DMS153 (cell line): ENCODE data around the gene KIAA0825.
"Not testable (repeated sequence)": the region's sequence is repeated elsewhere in the genome, so short reads cannot be mapped to it uniquely, and the experiment has no call there.

ENCODE experiments used
- DNase-seq: peaks from one replicate; lab custom pipeline; 2025; lab: John Stamatoyannopoulos, UW

The KIAA0825 gene

DNA sequence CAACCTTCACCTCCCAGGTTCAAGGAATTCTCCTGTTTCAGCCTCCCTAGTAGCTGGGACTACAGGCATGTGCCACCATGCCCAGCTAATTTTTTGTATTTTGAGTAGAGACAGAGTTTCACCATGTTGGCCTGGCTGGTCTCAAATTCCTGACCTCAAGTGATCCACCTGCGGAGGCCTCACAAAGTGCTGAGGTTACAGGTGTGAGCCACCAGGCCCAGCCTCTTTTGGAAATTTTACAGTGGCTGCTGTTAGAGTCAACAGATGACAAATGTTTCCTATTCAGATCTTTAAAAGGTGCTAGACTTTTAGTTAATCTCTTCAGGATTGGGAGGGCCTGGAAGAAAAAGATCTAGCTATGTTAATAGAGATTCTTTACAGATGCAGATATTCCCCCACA lies 45.1 kb downstream of the KIAA0825 start:
- DNase-seq, result not testable (repeated sequence)

DNA sequence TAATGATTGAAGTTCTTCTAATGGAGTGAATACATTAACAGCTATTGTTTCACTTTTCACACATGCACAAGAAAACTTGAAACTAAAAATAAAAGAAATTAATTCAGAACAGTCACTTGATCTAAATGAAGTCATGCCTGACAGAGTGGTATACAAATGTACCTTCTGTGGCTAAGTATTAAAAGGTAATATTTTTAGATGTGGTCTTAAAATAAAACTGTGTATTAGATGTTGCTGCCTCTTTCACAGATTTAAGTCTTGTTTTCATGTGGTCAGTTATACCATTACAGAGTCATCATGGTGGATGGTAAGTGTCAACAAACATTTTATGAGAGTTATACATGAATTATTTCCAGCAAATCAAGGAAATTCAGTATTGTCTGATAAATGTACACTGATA lies 47.0 kb downstream of the KIAA0825 start:
- no peak for DNase-seq

DNA sequence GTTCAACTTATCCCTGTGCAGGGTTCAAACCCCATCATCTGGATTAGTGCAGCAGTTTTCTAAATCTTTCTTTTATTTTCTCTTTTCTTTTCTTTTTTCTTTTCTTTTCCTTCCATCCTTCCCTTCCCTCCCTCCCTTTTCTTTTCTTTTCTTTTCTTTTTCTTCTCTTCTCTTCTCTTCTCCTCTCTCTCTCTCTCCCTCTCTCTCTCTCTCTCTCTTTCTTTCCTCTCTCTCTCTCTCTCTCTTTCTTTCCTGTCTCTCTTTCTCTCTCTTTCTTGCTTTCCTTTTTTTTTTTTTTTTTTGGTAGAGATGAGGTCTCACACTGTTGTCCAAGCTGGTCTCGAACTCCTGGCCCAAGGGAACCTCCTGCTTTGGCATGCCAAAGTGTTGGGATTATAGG lies 53.6 kb downstream of the KIAA0825 start:
- DNase-seq, result no peak

DNA sequence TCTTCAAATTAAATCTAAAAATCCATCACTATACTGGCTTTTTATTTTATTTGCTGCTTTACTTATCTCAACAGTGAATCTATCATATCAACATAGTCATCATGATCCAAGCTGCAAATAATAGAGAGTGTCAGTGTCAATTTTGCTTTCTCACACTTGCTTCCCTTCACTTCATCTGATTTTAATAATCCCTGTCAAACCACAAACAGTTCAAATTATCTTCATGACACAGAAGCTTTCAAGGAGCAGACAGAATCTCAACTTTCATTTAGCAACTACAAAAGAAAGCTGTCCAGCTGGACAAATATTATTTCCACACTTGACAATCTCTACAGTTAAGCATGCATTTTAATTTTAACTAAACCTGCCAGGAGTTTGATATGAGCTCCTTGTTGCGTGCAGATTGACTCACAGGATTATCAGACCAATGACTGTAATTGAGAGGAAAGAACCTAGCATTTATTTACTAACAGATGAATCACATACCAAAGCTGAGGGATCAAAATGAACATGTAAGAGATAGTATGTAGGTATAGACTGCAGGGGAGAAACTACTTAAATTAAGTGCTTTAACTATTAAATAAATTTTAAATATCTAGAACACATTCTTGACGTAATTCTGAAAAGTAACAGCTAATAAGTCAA lies 56.0 kb downstream of the KIAA0825 start:
- DNase-seq, result no peak

DNA sequence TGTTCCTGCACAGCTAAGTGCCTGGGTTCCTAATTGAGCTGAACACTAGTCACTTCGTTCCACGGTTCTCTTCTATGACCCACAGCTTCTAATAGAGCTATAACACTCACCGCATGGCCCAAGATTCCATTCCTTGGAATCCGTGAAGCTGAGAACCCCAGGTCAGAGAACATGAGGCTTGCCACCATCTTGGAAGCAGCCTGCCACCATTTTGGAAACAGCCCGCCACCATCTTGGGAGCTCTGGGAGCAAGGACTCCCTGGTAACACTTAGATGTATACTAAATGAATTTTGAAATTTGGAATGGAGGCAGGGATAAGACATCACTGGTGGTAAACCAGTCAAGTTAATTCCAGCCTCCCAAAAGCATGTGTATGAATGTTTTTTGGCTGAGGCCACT lies 60.4 kb downstream of the KIAA0825 start:
- DNase-seq, result no peak

DNA sequence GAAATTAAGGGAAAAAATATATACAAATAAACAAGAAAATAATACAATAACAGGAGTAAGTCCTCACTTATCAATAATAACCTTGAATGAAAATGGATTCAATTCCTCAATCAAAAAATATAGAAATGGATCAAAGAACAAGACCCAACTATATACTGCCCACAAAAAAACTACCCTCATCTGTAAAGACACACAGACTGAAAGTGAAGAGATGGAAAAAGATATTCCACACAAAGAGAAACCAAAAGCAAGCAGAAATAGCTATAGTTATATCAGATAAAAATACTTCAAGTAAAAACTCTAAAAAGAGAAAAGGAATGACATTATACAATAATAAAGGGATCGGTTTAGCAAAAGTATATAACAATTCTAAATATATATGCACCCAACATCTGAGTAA lies 66.5 kb downstream of the KIAA0825 start:
- no peak for DNase-seq

DNA sequence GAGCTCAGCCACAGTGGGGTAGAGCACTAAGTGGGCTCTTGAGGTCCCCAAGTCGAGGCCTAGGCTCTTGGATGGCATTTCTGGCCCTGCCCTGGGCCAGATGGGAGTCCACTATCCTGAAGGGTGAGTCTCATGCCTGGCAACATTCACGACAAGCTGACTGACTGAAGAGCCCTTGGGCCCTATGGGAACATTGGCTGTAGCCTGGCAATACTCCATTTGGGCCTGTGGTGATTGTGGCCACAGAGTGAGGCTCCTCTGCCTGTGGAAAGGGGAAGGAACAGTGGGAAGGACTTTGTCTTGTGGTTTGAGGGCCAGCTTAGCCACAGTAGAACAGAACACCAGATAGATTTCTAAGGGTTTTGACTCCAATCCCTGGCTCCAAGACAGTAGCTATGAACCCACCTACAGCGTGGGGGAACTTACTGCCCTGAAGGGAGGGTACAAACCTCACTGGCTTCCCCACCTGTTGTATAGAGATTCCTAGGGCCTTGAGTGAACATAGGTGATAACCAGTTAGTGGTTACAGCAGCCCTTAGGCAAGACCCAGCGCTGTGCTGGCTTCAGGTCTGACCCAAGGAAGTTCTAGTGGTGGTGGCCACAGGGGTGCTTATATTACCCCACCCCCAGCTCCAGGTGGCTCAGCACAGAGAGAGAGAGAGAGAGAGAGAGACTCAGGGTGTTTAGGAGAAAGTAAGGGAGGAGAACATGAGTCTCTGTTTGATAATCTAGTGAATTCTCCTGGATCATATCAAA lies 72.4 kb downstream of the KIAA0825 start:
- no peak for DNase-seq

DNA sequence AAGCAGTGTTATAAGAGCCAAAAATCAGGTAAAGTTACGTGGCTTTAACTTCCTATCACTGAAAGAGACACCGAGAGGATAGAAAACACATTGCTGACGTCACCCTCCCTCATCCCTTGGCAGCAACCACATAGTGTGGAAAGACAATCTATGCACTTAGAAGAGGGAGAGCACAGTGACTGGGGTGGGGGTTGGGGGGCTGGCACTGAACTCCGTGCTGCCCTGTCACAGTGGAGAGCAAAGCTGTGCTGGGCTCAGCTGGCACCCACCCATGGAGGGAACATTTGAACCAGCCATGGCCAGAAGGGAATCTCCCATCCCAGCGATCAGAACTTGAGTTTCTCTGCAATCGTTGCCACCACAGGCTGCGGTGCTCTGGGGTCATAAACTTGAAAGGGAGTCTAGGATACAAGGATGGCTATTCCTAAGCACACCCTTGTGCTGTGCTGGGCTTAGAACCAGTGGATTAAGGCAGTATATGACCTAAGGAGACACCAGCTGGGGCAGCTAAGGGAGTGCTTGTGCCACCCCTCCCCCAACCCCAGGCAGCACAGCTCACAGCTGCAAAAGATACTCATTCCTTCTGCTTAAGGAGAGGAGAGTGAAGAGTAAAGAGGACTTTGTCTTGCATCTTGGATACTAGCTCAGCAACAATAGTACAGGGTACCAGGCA lies 73.4 kb downstream of the KIAA0825 start:
- no peak for DNase-seq

DNA sequence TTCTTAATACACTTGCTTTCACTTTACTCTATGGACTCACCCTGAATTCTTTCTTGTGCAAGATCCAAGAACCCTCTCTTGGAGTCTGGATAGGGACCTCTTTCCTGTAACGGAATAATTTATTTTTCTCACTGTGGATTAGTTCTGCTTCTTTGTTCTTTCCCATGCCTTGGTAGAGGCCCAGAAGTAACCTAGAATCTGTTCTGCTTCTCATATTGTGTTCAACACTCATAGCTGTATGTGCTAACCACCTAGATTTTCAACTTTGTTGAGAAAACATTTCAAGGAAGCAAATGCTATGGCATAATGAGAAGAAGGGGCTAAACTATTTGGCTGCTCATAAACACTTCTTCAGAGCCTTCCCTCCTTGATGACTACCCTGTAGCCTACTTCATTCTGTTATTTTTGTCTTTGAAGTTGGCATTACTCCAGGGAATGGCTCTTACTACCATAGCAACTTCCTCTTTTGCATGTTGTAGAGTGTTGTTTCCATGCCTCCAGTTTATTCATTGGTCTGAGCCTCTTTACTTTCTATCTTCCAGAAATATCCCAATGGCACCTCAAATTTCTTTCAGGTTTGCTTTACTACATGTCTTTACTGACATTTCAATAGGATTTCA lies 74.3 kb downstream of the KIAA0825 start:
- DNase-seq, result no peak

DNA sequence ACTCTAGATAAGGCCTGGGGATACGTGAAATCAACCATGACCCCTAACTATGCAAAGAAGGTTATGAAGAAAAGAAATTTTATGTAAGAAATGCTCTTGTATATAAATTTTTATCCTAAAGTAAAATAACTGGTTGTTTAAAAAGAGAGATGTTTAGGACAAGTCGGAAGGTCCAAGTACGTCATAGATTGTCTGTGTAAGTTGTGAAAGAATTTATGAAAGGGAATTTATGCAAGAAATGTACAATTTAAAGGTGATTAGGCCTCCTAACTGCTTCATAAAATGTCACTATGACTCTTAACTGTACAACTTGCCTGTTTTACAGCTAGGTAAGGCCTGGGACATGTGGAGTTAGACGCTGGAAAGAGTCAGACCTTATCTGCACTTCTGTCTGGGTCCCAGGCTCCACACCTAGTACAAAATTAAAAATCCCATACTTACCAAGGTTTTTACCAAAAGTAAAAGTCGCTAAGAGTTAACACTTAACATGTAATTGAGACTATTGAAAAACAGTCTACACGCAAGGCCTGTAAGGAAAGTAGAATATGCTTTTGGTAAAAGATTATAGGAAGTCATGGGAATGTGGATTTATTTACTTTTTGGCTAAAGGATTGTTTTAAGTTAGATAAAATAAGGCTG lies 77.4 kb downstream of the KIAA0825 start:
- no peak for DNase-seq

DNA sequence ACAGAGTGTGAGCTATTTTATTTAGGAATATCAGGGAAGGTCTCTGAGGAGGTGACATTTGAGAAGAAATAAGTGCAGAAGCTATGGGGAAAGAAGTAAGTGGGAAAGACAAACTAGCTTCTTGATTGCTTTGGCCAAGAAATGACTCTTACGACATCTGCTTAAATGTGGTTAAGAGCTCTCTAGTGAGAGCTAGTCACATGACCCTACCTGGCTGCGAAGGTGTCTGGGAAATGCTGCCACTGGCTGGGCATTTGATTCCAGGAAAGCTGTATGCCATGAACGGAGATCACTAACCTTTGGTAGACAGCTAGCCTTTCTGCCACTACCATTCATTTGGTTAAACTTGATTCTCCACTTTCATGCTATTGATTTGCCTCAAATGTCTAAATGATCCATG lies 80.1 kb downstream of the KIAA0825 start:
- DNase-seq, result no peak

DNA sequence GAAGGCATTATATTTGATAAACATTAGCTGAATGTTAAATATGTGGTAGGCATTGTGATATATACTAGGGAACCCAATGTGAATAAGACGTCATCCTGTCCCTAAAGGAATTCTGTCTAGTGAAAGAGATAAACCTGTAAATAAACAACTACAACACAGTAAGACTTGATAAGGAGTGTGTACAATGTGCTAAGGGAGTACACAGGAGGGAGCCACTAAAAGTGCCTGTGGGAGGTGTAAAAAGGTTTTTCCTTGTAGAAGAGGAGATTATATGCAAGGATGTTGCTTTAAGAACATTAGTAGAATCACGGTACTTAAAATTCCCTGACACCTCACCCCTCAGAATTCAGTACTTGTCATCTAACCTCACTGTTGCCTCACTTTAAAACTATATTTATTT lies 91.7 kb downstream of the KIAA0825 start:
- DNase-seq, result no peak

DNA sequence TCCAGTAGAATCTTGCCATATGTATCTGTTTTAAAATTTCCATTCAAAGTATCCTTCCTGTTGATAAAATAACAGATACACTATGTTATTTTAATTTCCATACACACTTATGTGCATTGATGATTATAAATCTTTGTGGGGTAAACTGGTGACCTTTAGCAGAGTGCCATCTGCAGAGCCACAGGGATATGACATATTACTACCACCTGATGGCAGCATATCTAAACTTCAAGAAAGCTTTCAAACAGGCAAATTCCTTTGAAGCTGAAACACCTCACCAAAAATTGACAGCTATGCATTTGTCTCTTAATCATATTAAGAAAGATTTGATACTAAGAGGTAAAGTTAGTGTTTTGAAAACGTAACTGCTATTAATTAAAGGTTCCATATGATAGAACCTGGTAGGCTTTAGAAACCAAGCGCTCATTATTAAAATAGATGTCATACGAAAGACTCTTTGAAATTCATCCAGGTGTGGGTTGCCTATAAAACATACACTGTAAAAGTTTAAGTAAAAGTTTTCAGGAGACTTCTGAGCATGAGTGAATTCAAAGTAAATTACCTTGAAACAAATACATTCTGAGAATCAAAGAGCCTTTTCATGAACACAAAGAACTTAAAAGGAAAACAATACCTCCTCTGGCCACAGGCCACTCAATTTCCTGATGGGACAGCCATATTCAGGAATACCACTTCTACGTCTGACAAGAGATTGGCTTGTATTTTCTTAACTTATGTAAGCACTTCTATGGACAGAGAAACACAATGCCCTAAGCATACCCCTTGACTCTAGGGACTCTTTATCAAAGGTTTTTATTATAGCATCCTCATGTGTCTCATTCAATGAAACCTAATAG lies 93.3 kb downstream of the KIAA0825 start:
- DNase-seq, result peak; percentile 9

DNA sequence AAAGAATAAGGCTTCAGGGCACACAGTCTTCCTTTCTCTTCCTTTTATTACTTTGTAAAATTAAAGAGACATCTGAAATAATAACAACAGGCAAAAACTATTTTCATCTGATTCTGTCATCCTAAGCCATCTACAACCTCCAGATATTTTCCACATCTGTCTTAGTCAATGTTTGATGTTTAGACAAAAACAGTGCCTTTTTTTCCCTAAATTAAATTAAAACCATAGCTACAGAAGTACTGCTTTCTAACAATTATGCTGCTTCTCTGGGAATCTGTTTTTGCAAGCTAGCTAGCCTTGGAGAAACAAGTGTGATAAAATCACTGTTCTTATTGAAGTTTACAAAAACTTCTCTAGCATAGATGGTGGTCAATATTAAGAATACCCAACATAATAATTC lies 95.4 kb downstream of the KIAA0825 start:
- no peak for DNase-seq

DNA sequence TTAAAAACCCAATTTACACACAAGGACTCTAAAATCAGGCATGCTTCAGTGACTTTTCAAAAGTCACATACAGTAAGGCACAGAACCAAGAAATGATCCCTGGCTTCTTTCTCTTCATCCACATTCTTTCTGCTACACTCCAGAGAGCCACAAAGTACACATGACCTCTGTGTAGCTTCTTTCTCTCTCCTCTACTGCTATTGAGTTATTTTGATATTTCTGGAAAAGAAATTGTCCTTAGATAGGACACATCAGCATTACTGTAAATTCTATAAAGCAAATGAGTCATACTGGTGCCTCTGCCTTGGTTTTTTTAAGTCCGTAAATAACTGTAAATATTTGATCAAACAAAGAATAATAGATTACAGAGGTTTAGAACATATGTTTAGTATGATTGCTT lies 96.3 kb downstream of the KIAA0825 start:
- DNase-seq, result no peak

DNA sequence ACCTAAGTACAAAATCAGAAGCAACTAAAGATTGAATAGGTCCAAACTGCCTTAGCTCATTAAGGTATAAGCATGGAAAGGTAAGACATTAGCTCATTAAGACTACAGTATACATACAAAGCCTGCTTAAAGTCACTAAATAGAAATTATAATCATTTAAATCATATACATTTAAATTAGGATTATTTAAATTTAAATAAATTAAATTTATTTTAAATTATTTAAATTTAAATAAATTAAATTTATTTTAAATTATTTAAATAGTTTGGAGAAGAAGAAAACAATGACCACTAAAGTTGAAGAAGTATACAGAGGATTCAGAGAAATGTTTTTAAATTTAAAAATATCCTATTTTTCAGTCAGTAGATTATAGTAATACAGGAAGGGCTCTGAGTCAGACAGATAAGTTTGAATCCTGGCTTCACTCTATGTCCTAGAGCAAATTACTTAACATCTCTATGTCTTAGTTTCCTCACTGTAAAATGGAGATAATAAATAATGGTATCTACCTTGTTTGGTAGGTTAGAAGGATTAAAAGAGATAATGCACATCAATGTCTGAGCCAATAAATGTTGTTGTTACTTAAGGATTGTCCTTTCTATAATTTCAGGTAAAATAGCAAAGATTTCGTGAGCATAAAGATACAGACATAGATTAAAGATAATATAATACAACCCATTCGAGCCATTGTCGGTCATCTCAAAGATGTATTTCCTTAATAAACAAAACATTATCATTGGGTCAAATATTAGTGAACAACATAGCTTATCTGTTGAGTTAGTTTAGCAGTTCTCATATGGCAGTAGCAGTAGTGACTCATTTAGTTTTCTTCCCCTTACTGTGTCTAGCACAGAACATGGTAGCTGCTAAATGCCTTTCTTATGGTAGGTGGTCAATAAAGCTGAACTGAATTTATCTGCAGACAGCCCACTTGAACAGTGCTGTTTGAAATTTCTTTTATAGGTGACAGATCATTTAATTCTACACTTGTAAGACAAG lies 100.6 kb downstream of the KIAA0825 start:
- no peak for DNase-seq

DNA sequence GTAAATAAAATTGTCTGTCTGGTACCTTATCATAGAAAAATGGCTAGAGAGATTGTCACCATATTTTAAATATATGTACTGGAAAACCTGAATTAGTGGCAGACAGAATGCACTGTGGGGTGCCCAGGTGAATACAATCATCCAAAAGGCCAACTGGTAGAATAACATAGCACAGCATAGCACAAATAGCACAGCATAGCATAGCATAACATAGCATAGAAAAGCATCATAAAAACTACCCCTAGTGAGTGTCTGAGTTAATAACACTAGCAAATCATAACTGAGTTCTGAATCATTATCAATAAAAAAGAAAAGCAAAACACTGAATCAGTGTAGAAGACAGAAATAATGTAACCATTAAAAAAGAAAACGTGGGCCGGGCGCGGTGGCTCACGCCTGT lies 102.3 kb downstream of the KIAA0825 start:
- no peak for DNase-seq

DNA sequence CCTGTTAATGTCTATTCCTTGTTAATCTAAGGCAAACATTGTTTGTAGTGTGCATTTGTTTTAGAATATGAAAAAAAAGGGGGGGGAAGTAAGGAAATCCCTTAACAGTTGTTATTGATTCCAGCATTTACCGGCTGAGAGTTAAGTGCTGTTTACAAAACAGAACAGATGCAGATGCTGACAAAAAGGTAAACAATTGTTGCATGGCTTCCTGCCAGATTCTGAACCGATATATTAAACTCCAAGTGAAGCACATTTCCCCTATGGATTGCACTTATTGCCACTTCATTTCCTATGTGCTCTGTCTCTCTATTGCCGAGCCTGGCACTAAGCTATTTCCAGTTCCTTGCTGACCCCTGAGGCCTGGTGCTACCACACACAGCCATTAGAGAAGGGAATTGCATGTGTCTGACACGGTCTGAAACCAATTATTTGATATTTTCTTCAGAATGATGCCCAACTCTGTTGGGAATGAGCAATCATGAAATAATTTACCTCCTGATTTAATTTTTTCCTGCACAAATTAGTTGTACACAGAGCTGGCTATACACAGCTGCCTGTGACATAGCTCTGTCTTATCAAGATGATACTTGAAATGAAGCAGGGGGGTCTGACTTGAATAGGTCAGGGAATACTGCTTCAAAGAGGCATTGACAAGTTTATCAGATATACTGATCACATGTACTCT lies 109.8 kb downstream of the KIAA0825 start:
- DNase-seq, result no peak

DNA sequence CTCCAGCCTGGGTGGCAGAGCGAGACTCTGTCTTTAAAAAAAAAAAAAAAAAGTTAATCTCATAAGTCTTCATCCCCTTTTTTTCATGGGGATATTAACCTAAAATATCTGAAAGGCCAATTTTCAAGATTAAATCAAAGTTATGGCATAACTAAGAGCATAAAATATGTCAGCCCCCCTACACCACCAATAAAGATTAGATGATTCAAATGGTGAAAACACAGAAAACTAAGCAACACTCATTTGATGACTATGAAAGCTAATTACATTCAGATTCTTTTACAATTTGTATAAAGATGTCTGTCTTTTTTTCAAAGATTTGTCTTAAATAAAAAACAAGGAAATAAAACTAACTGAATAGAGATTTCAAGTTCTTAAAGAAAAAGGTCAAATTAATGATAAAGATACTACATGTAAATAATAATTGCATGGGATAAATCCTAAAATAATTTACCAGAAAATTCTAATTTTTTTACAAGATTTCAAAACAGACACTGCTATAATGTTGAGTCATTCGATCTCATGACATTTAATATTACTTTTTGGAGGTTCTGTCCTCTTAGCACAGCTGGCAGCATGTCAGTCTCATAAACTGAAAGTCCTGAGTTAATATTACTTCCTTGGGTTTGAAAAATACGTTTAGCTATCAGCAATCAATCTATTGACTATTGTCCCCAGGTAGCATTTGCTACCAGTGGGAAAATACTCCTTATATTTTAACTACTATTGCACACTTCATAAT lies 112.9 kb downstream of the KIAA0825 start:
- DNase-seq, result no peak
